HK-2 (cell line): Measurements from ENCODE around the gene AP1S3.

ENCODE experiments used
- DNase-seq: peaks from one replicate; pipeline ENCODE4 v3.0.0-alpha.2; 2018; ENCODE audit not compliant: unreplicated experiment

The AP1S3 gene

DNA sequence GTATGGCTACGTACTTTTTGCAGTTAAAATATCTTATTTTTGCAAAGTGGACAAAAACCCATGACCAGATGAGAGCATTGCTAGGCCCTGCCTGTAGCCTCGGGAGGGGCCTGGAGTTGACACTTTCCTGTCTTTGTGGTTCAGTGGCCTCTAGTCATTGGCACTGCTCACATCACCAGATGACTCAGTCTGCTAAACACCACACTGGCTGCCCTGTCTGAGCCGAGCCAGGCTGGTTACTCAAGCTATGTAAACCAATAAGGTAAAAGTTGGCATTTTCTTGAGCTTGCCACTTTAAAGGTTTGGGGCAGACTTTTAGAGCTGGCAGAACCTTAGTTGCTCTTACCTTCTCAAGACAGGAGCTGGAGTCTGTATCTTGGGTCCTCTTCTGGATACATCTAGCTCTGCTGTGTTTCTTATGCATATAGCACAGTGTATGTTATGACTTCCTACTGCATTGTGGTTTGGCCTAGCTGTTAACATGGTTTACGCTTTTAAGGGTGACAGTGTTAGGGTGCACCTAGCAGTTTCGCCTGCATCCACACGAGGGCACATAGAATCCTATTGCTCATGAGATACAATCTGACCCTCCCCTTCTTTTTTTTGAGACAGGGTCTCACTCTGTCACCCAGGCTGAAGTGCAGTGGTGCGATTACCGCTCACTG lies 76.4 kb downstream of the AP1S3 start:
- DNase-seq, result peak; percentile 79

DNA sequence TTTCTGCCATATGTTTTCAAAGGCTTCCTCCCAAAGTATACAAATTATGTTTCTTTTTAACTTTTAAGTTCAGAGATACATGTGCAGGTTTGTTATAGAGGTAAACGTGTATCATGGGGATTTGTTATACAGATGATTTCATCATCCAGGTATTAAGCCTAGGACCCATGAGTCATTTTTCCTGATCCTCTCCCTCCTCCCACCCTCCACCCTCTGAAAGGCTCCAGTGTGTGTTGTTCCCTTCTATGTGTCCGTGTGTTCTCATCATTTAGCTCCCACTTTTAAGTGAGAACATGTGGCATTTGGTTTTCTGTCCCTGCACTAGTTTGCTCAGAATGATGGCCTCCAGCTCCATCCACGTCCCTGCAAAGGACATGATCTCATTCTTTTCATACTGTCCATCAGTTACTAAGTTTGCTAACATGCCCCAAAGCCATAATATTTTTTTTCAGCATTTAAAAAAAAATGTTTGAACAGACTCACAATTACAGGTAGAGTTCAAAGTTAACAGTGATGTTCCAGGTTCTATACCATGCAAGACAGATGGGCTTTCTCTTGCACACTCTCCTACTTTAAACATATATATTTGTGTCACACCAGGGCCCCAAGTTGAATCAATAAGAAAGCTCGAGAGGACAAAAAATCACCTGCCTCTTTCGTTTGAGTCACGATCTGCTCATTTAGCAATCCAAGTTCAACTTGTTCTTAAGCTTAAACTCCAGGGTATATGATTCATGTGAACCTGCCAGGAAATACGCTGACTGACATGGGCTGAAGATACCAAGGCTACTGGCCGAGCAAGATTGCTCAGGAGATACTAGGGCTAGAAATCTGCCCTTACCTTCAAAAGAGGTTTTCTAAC lies 77.6 kb downstream of the AP1S3 start:
- peak; percentile 23 for DNase-seq

DNA sequence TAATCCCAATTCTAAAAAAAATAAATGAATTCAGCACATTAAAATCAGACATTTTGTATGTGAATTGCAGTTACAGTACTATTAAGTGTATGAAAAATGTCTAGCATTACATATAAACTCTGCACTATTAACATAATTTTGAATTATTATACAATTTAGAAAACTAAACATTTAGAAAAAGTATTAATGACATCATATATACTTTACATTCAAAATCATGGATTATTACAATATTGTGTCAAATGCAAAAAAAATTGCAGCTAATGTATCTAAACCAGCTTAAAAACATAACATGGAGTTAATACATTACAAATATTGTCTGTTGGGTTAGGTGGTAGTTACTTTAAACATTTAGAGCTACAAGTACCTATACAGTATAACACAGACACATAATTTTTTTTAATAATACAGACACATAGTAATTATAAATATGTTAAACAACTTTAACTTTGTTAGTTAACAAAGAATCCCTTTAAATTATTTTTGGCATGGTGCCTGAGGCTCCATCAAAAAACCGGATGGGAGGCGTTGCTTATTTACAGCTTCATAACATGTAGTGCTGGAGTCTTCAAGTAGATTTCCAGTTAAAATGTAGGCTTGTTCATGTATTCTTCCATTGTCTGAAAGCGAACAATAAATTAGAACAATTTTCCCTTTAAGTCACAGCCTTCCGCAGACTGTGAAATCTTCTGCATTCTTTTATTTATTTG lies 79.1 kb downstream of the AP1S3 start:
- DNase-seq, result no peak

DNA sequence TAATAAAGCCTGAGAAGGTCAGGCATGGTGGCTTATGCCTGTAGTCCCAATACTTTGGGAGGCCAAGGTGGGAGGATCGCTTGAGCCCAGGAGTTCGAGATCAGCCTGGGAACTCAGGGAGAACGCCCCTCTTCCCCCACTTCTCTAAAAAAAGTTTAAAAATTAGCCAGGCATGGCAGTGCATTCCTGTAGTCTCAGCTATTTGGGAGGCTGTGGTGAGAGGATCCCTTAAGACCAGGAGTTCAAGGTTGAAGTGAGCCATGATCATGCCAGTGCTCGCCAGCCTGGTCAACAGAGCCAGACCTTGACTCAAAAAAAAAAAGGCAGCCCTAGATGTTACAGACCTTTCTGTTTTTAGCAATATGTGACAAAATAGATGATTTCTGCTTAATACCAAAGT lies 83.4 kb downstream of the AP1S3 start:
- no peak for DNase-seq

DNA sequence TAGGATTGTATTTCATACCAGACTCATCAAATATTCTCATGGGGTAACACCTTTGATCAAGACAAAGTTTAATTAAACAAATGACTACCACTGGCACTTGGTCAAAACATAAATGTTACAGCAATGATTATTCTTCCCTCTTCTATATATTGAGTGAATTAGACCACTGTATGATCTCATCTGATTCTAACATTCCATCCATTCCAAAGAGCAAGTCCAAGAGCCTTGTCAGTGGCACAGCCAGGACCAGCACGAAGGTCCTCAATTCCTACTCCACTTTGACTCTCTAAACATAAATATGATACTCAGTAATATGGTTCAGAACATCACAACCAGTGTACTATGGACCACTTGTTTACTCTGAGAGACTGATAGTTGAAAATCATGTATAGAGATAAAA lies 86.4 kb downstream of the AP1S3 start:
- no peak for DNase-seq

DNA sequence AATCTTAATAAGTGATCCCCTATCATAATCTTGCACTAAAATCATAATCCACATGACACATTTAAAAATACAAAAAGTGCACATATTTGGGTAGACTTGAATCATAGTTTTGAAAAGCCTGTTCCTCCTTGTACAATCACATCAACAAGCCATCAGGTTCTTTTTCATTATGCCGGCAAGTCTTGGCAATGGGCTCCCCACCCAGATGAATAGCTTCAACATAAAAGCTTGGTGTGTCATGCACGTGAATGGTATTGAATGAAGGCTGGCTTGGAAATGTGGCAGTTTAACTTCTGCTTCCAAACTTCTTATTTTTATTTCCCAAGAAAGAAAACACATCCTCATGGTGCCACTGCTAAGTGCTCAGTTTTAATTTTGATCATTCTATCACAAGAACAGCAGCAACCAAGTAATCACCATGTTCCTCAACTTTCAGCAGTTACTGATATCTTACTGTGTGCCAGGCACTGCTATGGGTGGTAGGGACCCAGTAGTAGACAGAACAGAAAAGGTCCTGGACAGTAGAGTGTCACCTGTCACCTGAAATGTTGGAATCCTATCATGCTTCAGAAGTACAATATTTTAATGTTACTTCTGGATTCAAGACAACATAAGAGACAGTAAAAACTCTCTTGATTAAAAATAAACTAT lies 89.9 kb downstream of the AP1S3 start:
- DNase-seq, result no peak

DNA sequence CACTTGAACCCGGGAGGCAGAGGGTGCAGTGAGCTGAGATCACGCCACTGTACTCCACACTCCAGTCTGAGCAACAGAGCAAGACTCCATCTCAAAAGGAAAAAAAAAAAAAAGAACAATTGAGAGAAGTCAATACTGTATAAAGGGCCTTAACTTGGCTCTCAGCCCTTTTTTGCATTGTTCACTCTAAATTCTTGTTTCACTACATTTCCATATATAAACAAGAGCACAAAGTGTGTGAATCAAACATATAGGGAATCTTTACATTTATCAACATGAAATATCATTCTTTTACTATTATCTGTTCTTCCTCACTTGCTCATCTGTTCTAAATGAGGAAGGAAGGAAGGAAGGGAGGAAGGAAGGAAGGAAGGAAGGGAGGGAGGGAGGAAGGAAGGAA lies 90.8 kb downstream of the AP1S3 start:
- no peak for DNase-seq

DNA sequence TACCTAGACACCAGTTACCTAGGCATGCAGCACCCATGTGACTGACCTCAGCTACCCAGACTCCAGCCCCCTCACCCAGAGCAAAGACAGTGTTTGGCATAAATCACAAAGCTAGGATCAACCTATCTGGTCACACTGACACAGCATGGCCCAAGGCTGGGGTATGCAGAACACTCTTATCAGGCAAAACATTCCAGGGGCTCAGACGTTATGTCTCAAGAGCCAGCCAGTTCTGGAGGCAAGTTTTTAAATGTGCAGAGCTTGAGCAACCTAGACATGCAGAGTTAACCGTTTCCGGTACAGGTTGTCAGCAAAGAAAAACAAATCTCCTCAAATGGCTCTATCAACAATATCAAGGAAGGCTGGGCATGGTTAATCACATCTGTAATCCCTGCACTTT lies 92.8 kb downstream of the AP1S3 start:
- DNase-seq, result no peak

DNA sequence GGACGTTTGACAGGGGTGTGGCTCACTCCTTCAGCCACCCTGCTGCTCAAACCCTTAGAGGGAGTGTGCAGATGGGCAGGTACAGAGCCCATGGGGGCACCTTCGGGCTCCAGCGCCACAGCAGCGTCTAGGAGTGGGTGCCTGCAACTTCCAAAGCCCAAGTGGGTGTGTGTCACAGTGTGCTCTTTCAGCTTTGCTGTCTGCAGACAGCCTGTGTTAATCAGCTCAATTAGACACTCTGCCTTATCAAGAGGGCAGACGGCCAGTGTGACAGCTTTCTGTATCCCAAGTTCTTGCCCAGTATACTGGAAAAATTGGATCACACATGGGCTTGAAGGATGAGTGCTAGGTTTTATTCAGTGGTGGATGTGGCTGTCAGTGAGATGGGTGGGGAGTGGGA lies 96.7 kb downstream of the AP1S3 start:
- DNase-seq, result no peak

DNA sequence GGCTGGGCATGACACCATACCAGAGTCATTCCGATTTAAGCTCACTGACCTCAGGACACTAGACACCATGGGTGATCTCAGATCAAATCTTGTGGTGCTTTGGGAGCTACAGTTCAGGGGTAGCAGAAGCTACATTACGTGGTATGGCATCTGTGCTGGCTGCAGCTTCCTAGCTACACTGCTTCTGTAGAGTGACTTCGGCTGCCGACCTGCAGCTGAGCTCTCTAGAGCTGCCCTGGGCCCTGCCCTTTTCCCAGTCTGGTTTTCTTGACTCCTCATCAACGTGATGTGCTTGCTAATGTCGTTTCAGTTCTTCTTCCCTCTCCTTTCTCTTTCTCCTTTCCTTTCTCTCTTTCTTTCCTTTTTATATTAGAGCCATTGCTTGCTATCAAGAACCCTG lies 100.2 kb downstream of the AP1S3 start:
- no peak for DNase-seq

DNA sequence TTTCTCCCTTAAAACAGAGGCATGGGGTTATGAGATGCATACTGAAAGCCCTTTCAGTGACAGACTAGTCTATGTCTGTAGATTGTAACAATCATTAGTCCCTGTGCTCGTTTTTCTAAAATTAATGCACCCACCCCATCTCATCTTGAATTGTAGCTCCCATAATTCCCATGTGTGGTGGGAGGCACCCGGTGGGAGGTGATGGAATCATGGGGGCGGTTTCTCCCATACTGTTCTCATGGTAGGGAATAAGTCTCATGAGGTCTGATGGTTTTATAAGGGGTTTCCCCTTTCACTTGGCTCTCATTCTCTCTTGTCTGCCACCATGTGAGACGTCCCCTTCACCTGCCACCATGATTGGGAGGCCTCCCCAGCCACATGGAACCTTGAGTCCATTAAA lies 100.9 kb downstream of the AP1S3 start:
- DNase-seq, result no peak

DNA sequence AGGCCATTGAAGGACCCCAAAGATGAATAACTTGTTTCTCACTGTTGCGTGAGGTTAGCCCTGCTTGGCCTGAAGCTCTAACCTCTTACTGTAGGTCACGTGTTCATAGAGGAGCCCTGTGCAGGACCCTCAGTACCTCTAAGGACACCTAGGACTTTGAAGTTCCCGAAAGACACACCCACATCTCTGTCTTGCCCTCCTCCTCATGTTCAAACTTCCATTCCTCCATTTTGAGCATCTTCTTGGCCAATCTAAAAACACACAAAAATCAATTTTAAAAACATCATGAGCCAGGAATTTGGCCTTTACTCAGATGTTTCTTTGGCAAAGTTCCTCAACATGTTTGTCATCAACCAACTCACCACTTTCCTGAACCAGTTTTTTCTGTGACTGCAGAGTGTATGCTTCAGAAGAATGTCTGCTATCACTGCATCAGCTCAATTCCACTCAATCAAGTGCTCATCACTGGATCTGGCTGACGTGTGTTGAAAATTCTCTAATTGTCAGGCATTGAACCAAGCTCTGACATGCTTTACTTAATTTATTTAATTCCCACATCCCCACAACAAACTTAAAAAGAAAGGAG lies 101.6 kb downstream of the AP1S3 start:
- DNase-seq, result no peak

DNA sequence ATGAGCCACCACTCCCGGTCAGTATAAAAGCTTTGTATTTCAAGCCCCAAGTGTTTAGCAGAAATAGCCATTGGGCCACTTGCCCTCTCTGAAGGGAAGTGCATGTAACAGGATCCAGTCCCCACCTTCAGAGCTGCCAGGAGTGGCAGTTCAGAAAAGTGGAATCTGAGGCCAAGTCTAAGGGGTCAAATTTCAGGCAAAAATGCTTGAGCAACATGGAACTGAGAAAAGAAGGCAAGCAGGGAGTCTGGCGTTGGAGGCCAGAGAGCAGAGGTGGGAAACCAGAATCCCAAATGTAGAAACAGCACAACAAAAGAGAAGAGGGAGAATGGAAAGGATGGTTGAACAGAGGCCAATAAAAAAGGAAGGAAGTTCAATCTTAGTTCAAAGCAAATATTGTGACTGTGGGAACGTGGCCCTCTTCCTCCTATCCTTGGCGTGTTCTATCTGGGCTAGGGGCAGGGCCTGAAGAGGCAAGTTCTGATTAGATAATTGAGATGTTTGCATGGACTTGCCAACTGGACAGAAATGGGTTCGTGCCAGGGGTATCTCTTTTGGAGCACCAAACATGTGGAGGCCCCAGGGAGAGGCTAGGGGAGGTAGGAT lies 102.2 kb downstream of the AP1S3 start:
- DNase-seq, result no peak

DNA sequence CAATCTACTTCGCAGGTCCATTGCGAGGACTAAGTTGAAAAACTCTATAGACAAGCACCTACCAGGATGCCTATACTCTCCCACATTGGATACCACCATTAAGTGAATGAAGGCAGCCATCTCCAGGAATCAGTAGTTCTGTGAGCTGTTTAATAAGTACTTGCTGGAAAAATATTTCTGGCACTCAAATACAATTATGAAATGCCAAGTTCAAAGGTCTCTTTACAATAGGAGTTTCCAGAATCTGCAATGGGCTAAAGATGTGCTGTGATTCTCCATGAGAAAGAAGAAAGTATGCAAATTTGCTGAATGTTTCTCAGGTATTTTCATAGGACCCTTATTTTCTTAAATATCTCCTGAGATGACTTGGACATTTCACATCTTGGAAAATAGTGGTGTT lies 103.0 kb downstream of the AP1S3 start:
- DNase-seq, result no peak

DNA sequence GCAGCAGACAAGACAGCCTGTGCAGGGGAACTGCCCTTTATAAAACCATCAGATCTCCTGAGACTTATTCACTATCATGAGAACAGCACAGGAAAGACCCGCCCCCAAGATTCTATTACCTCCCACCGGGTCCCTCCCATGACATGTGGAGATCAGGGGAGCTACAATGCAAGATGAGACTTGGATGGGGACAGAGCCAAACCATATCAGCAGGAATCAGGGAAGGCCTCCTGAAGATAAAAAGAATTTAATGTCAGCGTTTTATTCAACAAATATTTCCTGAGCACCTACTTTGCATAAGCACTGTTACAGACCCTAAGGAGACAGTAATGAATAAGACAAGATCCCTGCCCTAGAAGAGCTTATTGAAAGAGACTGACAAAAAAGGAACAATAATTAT lies 105.0 kb downstream of the AP1S3 start:
- no peak for DNase-seq

DNA sequence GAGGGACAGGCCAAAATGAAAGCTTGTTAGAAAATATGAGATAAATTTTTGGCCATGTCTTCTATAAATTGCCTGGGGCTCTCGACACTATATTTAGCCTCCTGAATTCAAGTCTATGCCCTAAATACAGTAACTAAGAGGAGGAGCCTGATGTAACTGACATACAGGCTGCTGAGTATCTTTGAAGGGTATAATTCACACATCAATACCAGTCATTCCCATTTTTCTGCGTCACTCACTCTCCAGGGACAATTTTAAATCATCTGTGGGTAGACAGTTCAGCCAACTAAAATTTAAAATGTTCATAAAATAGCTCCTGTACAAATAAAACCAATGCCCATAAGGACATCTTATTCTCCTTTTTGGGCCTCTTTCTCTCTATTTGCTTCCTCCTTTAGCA lies 105.9 kb downstream of the AP1S3 start:
- DNase-seq, result no peak

DNA sequence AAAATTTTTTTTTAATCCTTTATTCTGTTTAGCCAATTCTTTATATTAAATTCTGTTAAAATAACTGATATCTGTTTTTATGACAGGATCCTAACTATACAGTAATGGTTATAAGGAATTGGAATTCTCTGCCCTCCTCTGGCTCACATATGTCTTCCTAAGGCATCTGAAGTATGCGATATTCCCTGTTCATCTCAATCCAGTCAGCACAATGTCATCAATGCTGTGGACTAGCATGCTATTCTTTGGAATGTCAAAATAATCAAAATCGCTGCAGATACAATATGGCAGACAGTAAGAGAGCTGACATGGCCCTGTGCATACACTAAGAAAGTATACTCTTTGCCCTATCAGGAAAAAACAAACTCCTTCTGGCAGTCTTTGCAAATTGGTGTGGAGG lies 107.6 kb downstream of the AP1S3 start:
- DNase-seq, result no peak

DNA sequence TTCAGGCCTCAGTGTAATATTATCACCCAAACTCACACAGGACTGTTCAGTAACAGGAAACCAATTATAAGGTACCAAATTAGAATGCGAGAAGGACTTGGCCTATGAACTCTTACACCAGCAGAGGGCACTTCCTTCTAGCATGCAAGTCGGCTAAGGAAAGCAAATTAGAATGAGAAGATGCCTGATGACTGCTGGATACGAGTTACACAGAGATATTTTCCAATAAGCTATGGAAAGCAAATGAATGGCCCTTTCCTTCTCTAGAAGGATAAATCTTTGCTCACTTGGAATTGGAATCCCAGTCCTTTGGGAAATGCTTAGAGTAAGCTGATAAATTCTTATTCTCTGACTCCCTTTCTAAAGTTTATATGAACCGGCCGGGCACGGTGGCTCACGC lies 109.8 kb downstream of the AP1S3 start:
- DNase-seq, result peak; percentile 15

DNA sequence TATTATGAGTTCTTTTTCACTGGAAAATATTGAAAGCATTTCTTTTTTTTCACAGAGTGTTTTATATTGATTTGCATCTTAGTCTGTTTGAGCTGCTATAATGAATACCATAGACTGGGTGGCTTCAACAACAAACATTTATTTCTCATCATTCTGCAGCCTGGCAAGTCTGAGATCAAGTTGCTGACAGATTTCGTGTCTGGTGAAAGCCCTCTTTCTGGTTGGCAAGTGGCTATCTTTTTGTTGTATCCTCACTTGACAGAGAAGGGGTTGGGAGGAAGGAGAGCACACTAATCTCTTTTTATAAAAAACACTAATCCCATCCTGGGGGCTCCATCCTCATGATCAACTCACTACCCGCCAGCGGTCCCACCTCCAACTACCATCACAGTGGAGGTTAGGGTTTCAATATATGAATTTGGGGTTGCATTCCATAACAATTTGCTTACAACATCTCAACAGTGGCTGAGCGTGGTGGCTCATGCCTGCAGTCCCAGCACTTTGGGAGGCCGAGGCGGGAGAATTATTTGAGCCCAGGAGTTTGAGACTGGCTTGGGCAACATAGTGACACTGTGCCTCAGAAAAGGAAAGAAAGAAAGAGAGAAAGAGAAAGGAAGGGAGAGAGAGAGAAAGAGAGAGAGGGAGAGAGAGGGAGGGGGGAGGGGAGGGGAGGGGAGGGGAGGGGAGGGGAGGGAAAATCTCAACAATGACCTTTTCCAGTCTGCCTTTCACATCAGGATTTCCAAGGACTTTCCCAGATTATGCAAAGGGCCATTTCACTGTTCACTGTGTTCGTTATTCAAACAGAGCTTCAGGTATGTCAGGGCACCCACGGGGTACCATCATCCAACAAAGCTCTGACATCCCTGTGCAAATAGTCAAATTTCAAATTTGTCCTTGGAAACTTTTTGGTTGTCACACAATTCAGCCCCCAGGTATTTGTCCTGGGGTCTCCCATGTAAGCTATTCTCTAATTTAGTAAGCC lies 111.1 kb downstream of the AP1S3 start:
- DNase-seq, result no peak

DNA sequence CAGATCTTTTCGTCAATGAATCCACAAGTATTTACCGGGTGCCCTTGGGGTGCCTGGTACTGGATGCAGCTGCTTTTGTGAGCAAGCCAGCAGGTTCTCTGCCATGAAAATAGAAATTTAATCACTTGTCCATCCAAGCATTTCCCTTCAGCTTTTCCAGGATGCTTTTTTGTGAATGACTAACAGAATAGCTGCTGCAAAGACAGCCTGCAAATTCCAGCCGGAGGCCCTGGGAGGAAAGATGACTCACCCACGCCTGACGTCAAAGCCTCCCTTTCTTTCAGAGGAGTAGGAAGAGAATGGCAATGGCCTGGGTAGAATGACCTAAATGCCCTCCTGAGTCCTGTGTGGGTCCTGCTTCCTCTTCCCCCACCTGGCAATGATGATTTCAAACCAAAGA lies 111.9 kb downstream of the AP1S3 start:
- peak; percentile 75 for DNase-seq
